IPS DF 6.9 (cell line): ENCODE results near the gene PITPNM1.

Source experiments
- DNase-seq: peaks from one replicate; pipeline ENCODE4 v3.0.0-alpha.2; 2013; ENCODE audit warnings: low read depth, low spot score
- H3K27ac ChIP-seq: one replicate; pipeline ENCODE4 v1.5.1; 2013; ENCODE audit warnings: low read length, control low read depth
- H3K27me3 ChIP-seq: 2 replicates; pipeline ENCODE4 v1.6.1; 2013; ENCODE audit warnings: mild to moderate bottlenecking, low read length; ENCODE audit not compliant: control insufficient read depth, insufficient read depth
- H3K36me3 ChIP-seq: 2 replicates; pipeline ENCODE4 v1.6.1; 2013; ENCODE audit warnings: low read length; ENCODE audit not compliant: control insufficient read depth, insufficient read depth
- H3K4me1 ChIP-seq: 2 replicates; pipeline ENCODE4 v1.6.1; 2013; ENCODE audit warnings: low read length; ENCODE audit not compliant: control insufficient read depth, insufficient read depth
- H3K4me3 ChIP-seq: 2 replicates; pipeline ENCODE4 v1.5.1; 2013; ENCODE audit warnings: mild to moderate bottlenecking, low read length
- H3K9me3 ChIP-seq: 2 replicates; pipeline ENCODE4 v1.6.1; 2013; ENCODE audit warnings: low read length, inconsistent platforms; ENCODE audit not compliant: control insufficient read depth, insufficient read depth
- WGBS: extraction: QIAGEN DNeasy Blood & Tissue Kit; methylation state at CpG from one replicate; pipeline ENCODE4 v1.1.7; 2013; ENCODE audit warnings: mixed read lengths, missing lambda C conversion rate; ENCODE audit not compliant: insufficient read length, insufficient coverage; 5-methylcytosine and 5-hydroxymethylcytosine counted together

The PITPNM1 gene

GRCh38 chr11:67495234-67496005 is 9.7 kb downstream of the PITPNM1 start:
- H3K27me3 ChIP-seq, result no peaks in the 10 kb centered on the region
- H3K9me3 ChIP-seq, result no peaks in the 10 kb centered on the region
- no peaks in the 10 kb centered on the region for H3K4me1 ChIP-seq
- no peak overlapping the region for H3K4me3 ChIP-seq
- no peak for DNase-seq
- H3K36me3 ChIP-seq, result peaks cover 30% of the 10 kb centered on the region
- no CpG with 5 or more reads among the region's 16 CpGs for WGBS
- no peak overlapping the region for H3K27ac ChIP-seq

GRCh38 chr11:67494371-67495233 is 10.6 kb downstream of the PITPNM1 start:
- H3K27me3 ChIP-seq, result no peaks in the 10 kb centered on the region
- H3K4me1 ChIP-seq, result no peaks in the 10 kb centered on the region
- H3K4me3 ChIP-seq, result no peak overlapping the region
- H3K36me3 ChIP-seq, result peaks cover 34% of the 10 kb centered on the region
- no peaks in the 10 kb centered on the region for H3K9me3 ChIP-seq
- no peak overlapping the region for H3K27ac ChIP-seq
- no CpG with 5 or more reads among the region's 59 CpGs for WGBS
- DNase-seq, result no peak

- Histone ChIP-seq H3K27ac (no peak overlapping the region), H3K4me3 (no peak overlapping the region), H3K9me3 (no peaks in the 10 kb centered on the region), H3K27me3 (no peaks in the 10 kb centered on the region), H3K36me3 (peaks cover 34% of the 10 kb centered on the region), H3K4me1 (no peaks in the 10 kb centered on the region)
- WGBS, result no CpG with 5 or more reads among the region's 65 CpGs
- no peak for DNase-seq
These were observed 11.4 kb downstream of the PITPNM1 start for GRCh38 chr11:67493548-67494370.

GRCh38 chr11:67492801-67493547 is 12.2 kb downstream of the PITPNM1 start:
- no peak for DNase-seq
- Histone ChIP-seq H3K27ac (no peak overlapping the region), H3K27me3 (no peaks in the 10 kb centered on the region), H3K4me1 (no peaks in the 10 kb centered on the region), H3K36me3 (peaks cover 34% of the 10 kb centered on the region), H3K9me3 (no peaks in the 10 kb centered on the region), H3K4me3 (no peak overlapping the region)
- WGBS, result no CpG with 5 or more reads among the region's 46 CpGs

- peaks cover 31% of the 10 kb centered on the region for H3K36me3 ChIP-seq
- WGBS, result no CpG with 5 or more reads among the region's 19 CpGs
These were observed 13.0 kb downstream of the PITPNM1 start for GRCh38 chr11:67492069-67492727.

GRCh38 chr11:67491276-67492068 is 13.7 kb downstream of the PITPNM1 start:
- Histone ChIP-seq H3K27me3 (no peaks in the 10 kb centered on the region), H3K4me1 (no peaks in the 10 kb centered on the region), H3K27ac (no peak overlapping the region), H3K4me3 (no peak overlapping the region), H3K36me3 (peaks cover 29% of the 10 kb centered on the region), H3K9me3 (no peaks in the 10 kb centered on the region)
- no peak for DNase-seq
- no CpG with 5 or more reads among the region's 24 CpGs for WGBS

More at GRCh38 chr11:67492069-67492727, 13.0 kb downstream of the PITPNM1 start:
- Histone ChIP-seq H3K9me3 (no peaks in the 10 kb centered on the region), H3K27ac (no peak overlapping the region), H3K4me3 (no peak overlapping the region), H3K27me3 (no peaks in the 10 kb centered on the region), H3K4me1 (no peaks in the 10 kb centered on the region)
- DNase-seq, result no peak

GRCh38 chr11:67490727-67491065 is 14.5 kb downstream of the PITPNM1 start:
- DNase-seq, result no peak
- H3K36me3 ChIP-seq, result peaks cover 29% of the 10 kb centered on the region

GRCh38 chr11:67489885-67490726 is 15.1 kb downstream of the PITPNM1 start:
- WGBS, result no CpG with 5 or more reads among the region's 23 CpGs
- no peak overlapping the region for H3K27ac ChIP-seq
- DNase-seq, result no peak
- H3K9me3 ChIP-seq, result no peaks in the 10 kb centered on the region
- no peaks in the 10 kb centered on the region for H3K27me3 ChIP-seq
- no peaks in the 10 kb centered on the region; the same call in 1 of the 2 replicates for H3K4me1 ChIP-seq
- no peak overlapping the region for H3K4me3 ChIP-seq
- H3K36me3 ChIP-seq, result peaks cover 24% of the 10 kb centered on the region

More at GRCh38 chr11:67490727-67491065, 14.5 kb downstream of the PITPNM1 start:
- Histone ChIP-seq H3K27ac (no peak overlapping the region), H3K4me1 (no peaks in the 10 kb centered on the region; the same call in 1 of the 2 replicates), H3K27me3 (no peaks in the 10 kb centered on the region), H3K9me3 (no peaks in the 10 kb centered on the region), H3K4me3 (no peak overlapping the region)
- WGBS, result no CpG with 5 or more reads among the region's 15 CpGs
